ENCODE data around the gene CAMK1D.
"Not testable (repeated sequence)": the region's sequence is repeated elsewhere in the genome, so short reads cannot be mapped to it uniquely, and the experiment has no call there.

Gene CAMK1D

GRCh38 chr10:12341526-12341925 lies 7.8 kb upstream of the CAMK1D start:
- DNase-seq, result no peak

- DNase-seq, result no peak
Measured at GRCh38 chr10:12344375-12345110, 4.8 kb upstream of the CAMK1D start.

GRCh38 chr10:12346707-12347106 lies 2.6 kb upstream of the CAMK1D start:
- DNase-seq, result no peak

- DNase-seq, result peak; percentile 21
Measured at GRCh38 chr10:12348294-12348869, 965 bp upstream of the CAMK1D start.

- DNase-seq, result no peak
Measured at GRCh38 chr10:12349629-12350166, 351 bp downstream of the CAMK1D start.

GRCh38 chr10:12350167-12350872 lies 973 bp downstream of the CAMK1D start:
- DNase-seq, result peak; percentile 19

- no peak for DNase-seq
Measured at GRCh38 chr10:12350925-12351324, 1.6 kb downstream of the CAMK1D start.

GRCh38 chr10:12351447-12351846 lies 2.1 kb downstream of the CAMK1D start:
- DNase-seq, result no peak

- DNase-seq, result no peak
Measured at GRCh38 chr10:12351889-12352288, 2.5 kb downstream of the CAMK1D start.

GRCh38 chr10:12353399-12354242 lies 4.3 kb downstream of the CAMK1D start:
- peak; percentile 3 for DNase-seq

GRCh38 chr10:12354696-12355095 lies 5.3 kb downstream of the CAMK1D start:
- not testable (repeated sequence) for DNase-seq

GRCh38 chr10:12355384-12355783 lies 6.0 kb downstream of the CAMK1D start:
- DNase-seq, result no peak

- DNase-seq, result no peak
Measured at GRCh38 chr10:12357525-12358151, 8.3 kb downstream of the CAMK1D start.

- DNase-seq, result no peak
Measured at GRCh38 chr10:12358863-12359564, 9.7 kb downstream of the CAMK1D start.

- no peak for DNase-seq
Measured at GRCh38 chr10:12360461-12360860, 11.1 kb downstream of the CAMK1D start.

- DNase-seq, result not testable (repeated sequence)
Measured at GRCh38 chr10:12361115-12361514, 11.8 kb downstream of the CAMK1D start.

GRCh38 chr10:12364559-12364958 lies 15.2 kb downstream of the CAMK1D start:
- no peak for DNase-seq

- DNase-seq, result no peak
Measured at GRCh38 chr10:12367272-12367671, 17.9 kb downstream of the CAMK1D start.

GRCh38 chr10:12369982-12370381 lies 20.6 kb downstream of the CAMK1D start:
- no peak for DNase-seq

GRCh38 chr10:12372846-12373245 lies 23.5 kb downstream of the CAMK1D start:
- DNase-seq, result no peak

GRCh38 chr10:12375076-12375504 lies 25.7 kb downstream of the CAMK1D start:
- no peak for DNase-seq

GRCh38 chr10:12376211-12376610 lies 26.9 kb downstream of the CAMK1D start:
- no peak for DNase-seq

All from DMS79 treated with DMSO at 0.1 percent for 48 hours (cell line).